SU-DHL-6 (cell line): ENCODE measurements around the gene KIAA1614.

Experiments
- H2AFZ ChIP-seq: fragments of 200-600 bp; sonication (generic); 2 replicates; pipeline ENCODE4 v1.6.1; 2014; ENCODE audit warnings: low read depth, mild to moderate bottlenecking, moderate library complexity, mixed read lengths, antibody characterized with exemption, low read length; ENCODE audit not compliant: severe bottlenecking
- H3F3A ChIP-seq: fragments of 200-600 bp; shearing (Covaris generic); 2 replicates; pipeline ENCODE4 v1.6.0; 2016; ENCODE audit warnings: antibody characterized with exemption, mild to moderate bottlenecking; ENCODE audit not compliant: insufficient read depth
- H3K27ac ChIP-seq: fragments of 200-600 bp; sonication (generic); 2 replicates; pipeline ENCODE4 v1.5.1; 2016; ENCODE audit warnings: low read depth, mild to moderate bottlenecking, low read length, moderate library complexity, mixed read lengths
- H3K27me3 ChIP-seq: fragments of 200-600 bp; sonication (generic), shearing (Covaris generic); 2 replicates; pipeline ENCODE4 v1.6.0; 2014; ENCODE audit warnings: mild to moderate bottlenecking, low read length
- H3K36me3 ChIP-seq: fragments of 200-600 bp; sonication (generic); 2 replicates; pipeline ENCODE4 v1.6.1; 2014; ENCODE audit warnings: mild to moderate bottlenecking, low read length, mixed read lengths
- H3K4me2 ChIP-seq: fragments of 300-600, 200-600 bp; shearing (Covaris generic), sonication (generic); 2 replicates; pipeline ENCODE4 v1.6.0; 2014; ENCODE audit warnings: low read length, low read depth, mild to moderate bottlenecking; ENCODE audit not compliant: poor library complexity, severe bottlenecking
- H3K4me3 ChIP-seq: fragments of 200-600 bp; sonication (generic); 2 replicates; pipeline ENCODE4 v1.5.1; 2014; ENCODE audit warnings: antibody characterized with exemption, low read length, mild to moderate bottlenecking, mixed read lengths; ENCODE audit not compliant: insufficient read depth, poor library complexity, severe bottlenecking
- H3K79me2 ChIP-seq: fragments of 200-600 bp; sonication (generic); 2 replicates; pipeline ENCODE4 v1.6.1; 2014; ENCODE audit warnings: mild to moderate bottlenecking, low read length, moderate library complexity; ENCODE audit not compliant: insufficient read depth
- H3K9ac ChIP-seq: fragments of 200-600 bp; sonication (generic); 2 replicates; pipeline ENCODE4 v1.7.0; 2014; ENCODE audit warnings: mild to moderate bottlenecking, low read length
- H3K9me2 ChIP-seq: fragments of 200-600 bp; sonication (generic); replicated peaks from 2 replicates; pipeline ENCODE4 v1.6.1; 2014; ENCODE audit warnings: low read length; ENCODE audit not compliant: insufficient read depth
- H3K9me3 ChIP-seq: fragments of 200-600 bp; sonication (generic); 2 replicates; pipeline ENCODE4 v1.6.1; 2014; ENCODE audit warnings: low read length, mixed read lengths; ENCODE audit not compliant: insufficient read depth
- H4K20me1 ChIP-seq: fragments of 200-600 bp; sonication (generic); 2 replicates; pipeline ENCODE4 v1.6.1; 2014; ENCODE audit warnings: low read depth, mild to moderate bottlenecking, antibody characterized with exemption, low read length, moderate library complexity, mixed read lengths
- CTCF ChIP-seq: fragments of 200-600 bp; sonication (generic); IDR thresholded peaks from one replicate; pipeline ENCODE4 v1.5.1; 2017; ENCODE audit warnings: antibody characterized with exemption, mild to moderate bottlenecking, low read length, moderate library complexity; ENCODE audit not compliant: insufficient read depth, poor library complexity, severe bottlenecking
- EZH2phosphoT487 ChIP-seq: fragments of 200-600 bp; sonication (generic), shearing (Covaris generic); conservative IDR thresholded peaks from 2 replicates; pipeline ENCODE4 v1.6.1; 2018; ENCODE audit warnings: mild to moderate bottlenecking, antibody characterized with exemption, low read length, moderate library complexity, mixed read lengths

The KIAA1614 gene

GRCh38 chr1:180907313-180908055 is 5.2 kb upstream of the KIAA1614 start:
- Histone ChIP-seq H3K9ac (no peak overlapping the region), H3K4me3 (no peak overlapping the region), H4K20me1 (no peaks in the 10 kb centered on the region), H3K9me3 (no peaks in the 10 kb centered on the region), H3K27ac (no peak overlapping the region), H2AFZ (no peak overlapping the region), H3K4me2 (no peak overlapping the region), H3F3A (no peaks in the 10 kb centered on the region), H3K36me3 (no peaks in the 10 kb centered on the region), H3K9me2 (no peaks in the 10 kb centered on the region), H3K27me3 (no peaks in the 10 kb centered on the region), H3K79me2 (no peaks in the 10 kb centered on the region)
- TF ChIP-seq EZH2phosphoT487: no peak
- no peak for TF ChIP-seq CTCF

GRCh38 chr1:180908074-180908765 is 4.5 kb upstream of the KIAA1614 start:
- TF ChIP-seq CTCF (no peak), EZH2phosphoT487 (no peak)
- Histone ChIP-seq H3K9me3 (no peaks in the 10 kb centered on the region), H3K27me3 (no peaks in the 10 kb centered on the region), H4K20me1 (no peaks in the 10 kb centered on the region), H3K27ac (no peak overlapping the region), H2AFZ (no peak overlapping the region), H3K9ac (no peak overlapping the region), H3F3A (no peaks in the 10 kb centered on the region), H3K4me3 (no peak overlapping the region), H3K9me2 (no peaks in the 10 kb centered on the region), H3K36me3 (no peaks in the 10 kb centered on the region), H3K79me2 (no peaks in the 10 kb centered on the region), H3K4me2 (no peak overlapping the region)

GRCh38 chr1:180909005-180909414 is 3.7 kb upstream of the KIAA1614 start:
- Histone ChIP-seq H3K9ac (no peak overlapping the region), H3F3A (no peaks in the 10 kb centered on the region), H4K20me1 (no peaks in the 10 kb centered on the region), H3K27ac (no peak overlapping the region), H3K27me3 (no peaks in the 10 kb centered on the region), H3K4me2 (no peak overlapping the region), H3K79me2 (no peaks in the 10 kb centered on the region), H2AFZ (no peak overlapping the region), H3K9me2 (no peaks in the 10 kb centered on the region), H3K36me3 (no peaks in the 10 kb centered on the region), H3K9me3 (no peaks in the 10 kb centered on the region), H3K4me3 (no peak overlapping the region)
- TF ChIP-seq CTCF (no peak), EZH2phosphoT487 (no peak)
